ENCODE measurements around the gene REC114.
"Not testable (repeated sequence)": the region's sequence is repeated elsewhere in the genome, so short reads cannot be mapped to it uniquely, and the experiment has no call there.

The REC114 gene

DNA sequence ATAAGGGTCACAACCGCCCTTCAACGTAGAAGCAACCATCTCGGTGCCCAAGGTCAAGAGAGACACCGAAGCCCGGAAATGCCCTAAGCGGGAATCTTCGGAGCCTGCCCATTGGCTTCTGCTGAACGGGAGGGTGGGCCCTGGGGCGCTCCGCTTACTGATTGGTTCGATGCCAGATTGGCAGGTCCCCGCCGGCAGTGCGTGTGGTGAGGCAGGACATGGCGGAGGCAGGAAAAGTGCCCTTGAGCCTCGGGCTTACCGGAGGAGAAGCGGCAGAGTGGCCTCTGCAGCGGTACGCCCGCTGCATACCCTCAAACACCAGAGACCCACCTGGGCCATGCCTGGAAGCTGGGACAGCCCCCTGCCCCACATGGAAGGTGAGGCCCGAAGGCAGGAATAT is at the start of gene REC114:
REC114 (plus strand) TSS at position 197 of the 400 bp plus-strand sequence; CDS start at position 219, 22 bp downstream.
- DNase-seq = no peak

DNA sequence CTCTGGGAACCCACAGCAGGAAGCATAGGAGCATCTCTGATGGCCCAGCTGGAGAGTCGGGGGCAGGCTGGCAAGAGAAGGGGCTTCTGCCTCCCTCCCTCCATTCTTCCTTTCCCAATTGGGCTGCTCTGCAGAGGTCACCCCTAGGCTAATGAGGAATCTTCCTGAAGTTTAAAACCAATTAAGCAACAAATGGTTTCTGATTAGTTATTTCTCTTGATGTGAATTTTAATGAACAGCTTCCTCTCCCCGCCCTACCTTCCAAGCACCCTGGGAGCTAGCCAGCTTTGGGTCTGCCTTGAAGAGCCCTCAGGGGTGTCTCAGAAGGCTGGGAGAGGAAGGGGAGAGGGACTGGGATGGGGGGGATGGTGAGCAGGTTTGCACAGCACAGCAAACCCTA is 49.6 kb upstream of the REC114 start:
- no peak for DNase-seq

DNA sequence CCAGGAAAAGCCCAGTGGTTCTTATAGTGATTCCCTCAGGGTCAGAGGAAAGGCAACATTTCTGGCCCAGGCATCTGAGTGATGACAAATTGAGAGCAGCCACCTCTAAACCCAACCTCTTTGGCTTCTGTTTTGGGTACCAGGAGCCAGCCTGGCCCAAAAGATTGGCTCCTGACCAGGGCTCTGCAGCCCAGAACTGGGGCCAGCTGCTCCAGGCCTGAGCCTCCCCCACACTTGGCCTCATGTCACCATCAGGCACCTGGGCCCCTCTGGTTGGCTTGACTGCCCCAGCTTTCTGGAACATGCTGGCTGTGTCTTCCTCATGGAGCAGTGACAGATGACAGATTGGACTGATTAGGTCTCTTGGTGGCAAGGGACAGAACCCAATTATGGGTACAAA is 48.2 kb upstream of the REC114 start:
- no peak for DNase-seq

DNA sequence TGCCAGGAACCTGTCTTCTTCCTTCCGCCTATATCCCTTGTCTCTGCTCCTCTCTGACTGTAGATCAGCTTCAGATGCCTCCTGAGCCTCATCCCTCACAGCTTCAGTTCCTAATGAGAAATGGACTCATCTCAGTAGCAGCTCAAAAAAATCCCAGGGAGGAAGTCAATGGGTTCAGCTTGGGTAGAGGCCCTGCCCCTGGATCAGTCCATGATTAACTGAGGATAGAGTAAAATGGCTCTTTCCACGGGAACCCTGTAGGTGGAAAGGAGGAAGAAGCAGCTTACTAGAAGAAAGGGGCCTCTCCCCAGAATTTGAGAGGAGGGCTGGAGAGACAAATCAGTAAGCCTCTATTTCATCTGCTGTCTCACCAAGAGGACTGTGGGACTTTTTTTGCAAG is 47.3 kb upstream of the REC114 start:
- no peak for DNase-seq

GRCh38 chr15:73397461-73397860 is 45.5 kb upstream of the REC114 start:
- peak; percentile 0 for DNase-seq

GRCh38 chr15:73398861-73399260 is 44.1 kb upstream of the REC114 start:
- peak; percentile 0 for DNase-seq

- DNase-seq = not testable (repeated sequence)
Measured at GRCh38 chr15:73400222-73400621, 42.7 kb upstream of the REC114 start.

- no peak for DNase-seq
Measured at GRCh38 chr15:73403171-73403570, 39.8 kb upstream of the REC114 start.

- DNase-seq = no peak
Measured at GRCh38 chr15:73414876-73415275, 28.1 kb upstream of the REC114 start.

DNA sequence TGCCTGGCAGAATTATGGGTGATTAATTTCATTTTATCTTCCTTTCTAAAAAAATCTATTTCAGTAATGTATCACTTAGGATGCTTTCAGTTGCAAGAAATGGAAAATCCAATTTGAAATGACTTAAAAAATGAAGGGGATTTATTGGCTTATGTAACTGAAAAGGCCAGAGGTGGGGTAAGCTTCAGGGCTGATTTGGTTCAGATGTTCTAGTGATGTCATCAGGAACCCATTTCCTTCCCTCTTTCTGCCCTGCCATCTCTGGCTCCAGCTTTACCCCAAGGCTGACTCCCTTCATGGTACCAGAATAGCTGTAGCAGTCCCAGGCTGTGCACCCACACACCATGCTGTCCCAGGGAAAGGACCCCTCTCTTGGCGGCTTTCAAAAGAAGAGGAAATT is 18.5 kb upstream of the REC114 start:
- DNase-seq = no peak

GRCh38 chr15:73425510-73425909 is 17.5 kb upstream of the REC114 start:
- DNase-seq = no peak

GRCh38 chr15:73426323-73426994 is 16.5 kb upstream of the REC114 start:
- no peak for DNase-seq

DNA sequence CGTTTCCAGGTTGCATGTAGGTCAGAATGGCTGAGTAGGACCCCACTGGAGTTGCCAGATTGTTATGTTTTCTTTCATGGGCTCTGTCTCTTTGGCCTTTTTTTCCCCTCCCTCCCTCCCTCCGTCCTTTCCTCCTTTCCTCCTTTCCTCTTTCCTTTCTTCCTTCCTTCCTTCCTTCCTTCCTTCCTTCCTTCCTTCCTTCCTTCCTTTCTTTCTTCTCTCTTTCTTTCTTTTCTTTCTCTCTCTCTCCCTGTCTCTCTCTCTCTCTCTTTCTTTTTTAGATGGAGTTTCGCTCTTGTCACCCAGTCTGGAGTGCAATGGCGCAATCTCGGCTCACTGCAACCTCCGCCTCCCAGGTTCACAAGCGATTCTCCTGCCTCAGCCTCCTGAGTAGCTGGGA is 11.6 kb upstream of the REC114 start:
- not testable (repeated sequence) for DNase-seq

GRCh38 chr15:73433873-73434272 is 9.1 kb upstream of the REC114 start:
- no peak for DNase-seq

DNA sequence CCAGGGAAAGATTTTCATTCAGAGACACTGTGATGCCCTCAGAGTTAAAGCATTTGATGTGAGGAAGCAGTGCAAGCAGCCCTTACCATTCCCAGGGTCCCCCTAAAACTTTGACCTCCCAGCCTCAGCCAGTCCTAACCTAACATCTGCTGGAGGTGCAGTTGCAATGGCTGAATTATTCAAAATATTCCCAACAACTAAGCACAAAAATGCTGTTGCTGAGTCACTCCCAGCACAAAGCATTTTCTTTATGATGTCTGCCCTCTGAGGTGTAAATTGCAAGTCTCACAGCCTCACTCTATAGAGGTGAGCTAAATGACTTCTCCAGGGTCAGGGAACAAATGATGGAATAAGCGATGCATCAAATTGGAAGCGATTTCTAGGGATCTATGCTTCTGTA is 6.4 kb upstream of the REC114 start:
- no peak for DNase-seq

- DNase-seq = no peak
Measured at GRCh38 chr15:73437543-73438109, 5.3 kb upstream of the REC114 start.

GRCh38 chr15:73438651-73439050 is 4.3 kb upstream of the REC114 start:
- DNase-seq = no peak

GRCh38 chr15:73440571-73440970 is 2.4 kb upstream of the REC114 start:
- DNase-seq = no peak

DNA sequence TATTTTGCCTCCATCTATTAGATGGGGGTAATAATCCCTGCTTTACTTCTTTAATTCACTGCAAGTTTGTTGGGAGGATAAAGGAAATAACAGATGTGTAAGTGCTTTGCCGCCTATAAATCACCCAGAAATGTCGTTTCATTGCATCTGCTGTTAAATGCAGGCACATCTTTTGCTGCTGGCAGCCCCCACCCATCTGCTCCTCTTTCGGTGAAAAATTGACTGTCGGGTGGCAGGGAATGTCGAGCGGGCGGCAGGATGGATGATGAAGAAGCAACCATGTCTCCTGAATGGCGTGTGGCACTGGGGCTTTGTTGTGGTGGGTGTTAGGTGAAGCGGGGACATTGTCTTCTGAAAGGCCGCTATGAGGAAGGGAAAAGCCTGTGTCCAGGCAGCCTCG is 543 bp upstream of the REC114 start:
- DNase-seq = no peak

- DNase-seq = not testable (repeated sequence)
Measured at GRCh38 chr15:73447471-73447870, 4.5 kb downstream of the REC114 start.

DNA sequence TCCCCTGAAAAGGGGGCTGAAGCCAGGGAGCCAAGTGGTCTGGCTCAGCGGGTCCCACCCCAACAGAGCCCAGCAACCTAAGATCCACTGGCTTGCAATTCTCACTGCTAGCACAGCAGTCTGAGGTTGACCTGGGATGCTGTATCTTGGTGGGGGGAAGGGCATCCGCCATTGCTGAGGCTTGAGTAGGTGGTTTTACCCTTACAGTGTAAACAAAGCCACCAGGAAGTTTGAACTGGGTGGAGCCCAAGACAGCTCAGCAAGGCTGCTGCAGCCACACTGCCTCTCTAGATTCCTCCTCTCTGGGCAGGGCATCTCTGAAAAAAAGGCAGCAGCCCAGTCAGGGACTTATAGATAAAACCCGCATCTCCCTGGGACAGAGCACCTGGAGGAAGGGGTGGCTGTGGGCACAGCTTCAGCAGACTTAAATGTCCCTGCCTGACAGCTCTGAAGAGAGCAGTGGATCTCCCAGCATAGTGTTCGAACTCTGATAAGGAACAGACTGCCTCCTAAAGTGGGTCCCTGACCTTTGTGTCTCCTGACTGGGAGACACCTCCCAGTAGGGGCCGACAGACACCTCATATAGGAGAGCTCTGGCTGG is 5.3 kb downstream of the REC114 start:
- DNase-seq = peak; percentile 54

DNA sequence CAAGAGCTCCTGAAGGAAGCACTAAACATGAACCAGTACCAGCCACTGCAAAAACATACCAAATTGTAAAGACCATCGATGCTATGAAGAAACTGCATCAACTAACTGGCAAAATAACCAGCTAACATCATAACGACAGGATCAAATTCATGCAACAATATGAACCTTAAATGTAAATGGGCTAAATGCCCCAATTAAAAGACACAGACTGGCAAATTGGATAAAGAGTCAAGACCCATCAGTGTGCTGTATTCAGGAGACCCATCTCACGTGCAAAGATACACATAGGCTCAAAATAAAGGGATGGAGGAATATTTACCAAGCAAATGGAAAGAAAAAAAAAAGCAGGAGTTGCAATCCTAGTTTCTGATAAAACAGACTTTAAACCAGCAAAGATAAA is 7.0 kb downstream of the REC114 start:
- DNase-seq = not testable (repeated sequence)

DNA sequence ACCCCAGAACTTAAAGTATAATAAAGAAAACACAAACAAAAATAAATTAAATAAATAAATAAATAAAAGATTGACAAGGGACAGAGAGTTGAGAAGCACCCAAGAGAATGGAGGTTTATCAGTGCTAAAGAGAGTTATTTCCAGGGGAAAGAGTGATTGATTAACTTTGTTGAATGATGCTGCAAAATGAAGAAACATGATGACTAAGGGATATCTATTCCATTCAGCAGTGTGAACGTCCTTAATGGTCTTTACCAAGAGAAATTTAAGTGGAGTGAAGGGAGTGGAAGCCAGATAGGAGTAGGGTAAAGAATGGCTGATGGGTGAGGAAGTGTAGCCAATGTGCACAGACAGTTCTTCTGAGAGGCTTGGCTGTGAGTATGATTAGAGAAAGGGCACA is 11.1 kb downstream of the REC114 start:
- DNase-seq = no peak

DNA sequence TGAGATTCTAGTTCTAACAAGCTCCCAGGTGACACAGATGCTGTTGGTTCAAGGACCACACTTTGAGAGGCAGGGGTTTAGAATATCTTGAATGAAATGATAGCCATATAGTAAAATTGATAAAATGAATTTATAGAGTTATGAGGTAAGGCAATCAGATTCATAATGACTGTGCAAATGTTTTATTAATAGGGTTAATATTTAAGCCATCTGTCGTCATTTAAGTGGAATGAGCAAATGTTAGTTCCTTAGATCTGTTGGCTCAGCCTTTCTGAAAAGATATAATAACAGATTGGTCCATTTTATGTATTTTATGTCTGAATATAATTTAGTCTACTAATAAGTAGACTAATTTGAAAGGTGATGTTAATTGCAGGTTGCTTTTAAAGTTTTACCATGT is 12.9 kb downstream of the REC114 start:
- no peak for DNase-seq

DNA sequence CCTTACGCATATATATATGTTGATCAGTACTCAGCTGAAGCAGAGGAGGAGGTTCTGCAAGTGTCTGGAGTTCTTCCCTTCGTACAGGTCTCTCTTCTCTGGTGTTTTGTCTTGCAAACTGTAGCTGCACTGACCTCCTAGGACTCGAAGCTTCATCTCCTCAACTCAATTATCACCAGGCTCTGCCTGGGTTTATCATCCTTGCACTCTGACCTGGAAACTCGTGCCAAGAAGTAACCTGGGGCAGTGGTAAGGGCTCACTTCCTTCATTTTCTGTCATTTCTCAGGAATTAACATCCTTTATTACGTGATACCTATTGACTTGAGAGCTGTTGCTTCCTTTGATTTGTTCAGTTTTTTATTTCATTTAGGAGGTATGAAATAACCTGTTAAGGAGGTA is 14.4 kb downstream of the REC114 start:
- no peak for DNase-seq
